C4-2B (cell line): ENCODE data around the gene KRT73.

Experiments
- CTCF ChIP-seq: fragments of 450-650 bp; conservative IDR thresholded peaks from 2 replicates; pipeline ENCODE4 v1.5.1; 2017; ENCODE audit warnings: mild to moderate bottlenecking
- ZFX ChIP-seq: fragments of 450-650 bp; IDR thresholded peaks from 2 replicates; pipeline ENCODE4 v1.6.1; 2017

DNA sequence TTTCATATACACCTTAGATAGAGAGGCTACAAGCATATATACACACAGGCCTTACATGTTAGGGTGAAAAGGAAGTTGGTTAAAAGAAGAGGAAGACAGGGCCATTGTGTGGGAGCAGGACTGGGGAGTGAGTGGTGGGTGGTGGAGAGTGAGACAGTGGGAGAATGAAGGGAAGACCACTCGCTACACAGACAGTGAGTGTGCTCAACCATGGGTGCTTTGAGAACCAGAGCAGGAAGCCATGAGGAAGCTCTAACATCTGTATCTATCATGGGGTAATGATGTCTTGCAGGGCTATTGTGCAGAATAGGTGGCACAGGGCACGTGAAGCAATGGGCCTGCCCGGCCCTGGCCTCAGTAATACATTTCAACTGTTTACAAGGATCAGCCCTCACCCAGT is 33.3 kb downstream of the KRT73 start:
- TF ChIP-seq CTCF, result no peak
- no peak for TF ChIP-seq ZFX
